B cell (primary cell): ENCODE data around the gene RNASE4. TPM values are rescaled to one million over a fixed set of nuclear protein-coding genes. Genes with fewer than 3 reads are reported as not detected.
A peak's percentile ranks its signal among the peaks of the same experiment; 100 is the strongest.

Experiments
- ATAC-seq: fragments of 200-7000 bp; cut with Tn5 transposase; one replicate; pipeline ENCODE4 v1.10.0; 2021; ENCODE audit warnings: low read depth, mild to moderate bottlenecking, moderate number of reproducible peaks, moderate library complexity
- CTCF ChIA-PET: fragments of 350-600 bp; sonication (Branson Sonifier 250); formaldehyde crosslinking; loops from one replicate; lab custom pipeline; 2021; ENCODE audit warnings: antibody characterized with exemption, inconsistent platforms; lab: Charles Lee
- POLR2A ChIA-PET: fragments of 350-600 bp; sonication (Branson Sonifier 250); formaldehyde crosslinking; loops from one replicate; lab custom pipeline; 2021; ENCODE audit warnings: antibody characterized with exemption; lab: Charles Lee
- DNase-seq: peaks from one replicate; pipeline ENCODE4 v3.0.0; 2013
- H2AFZ ChIP-seq: 2 replicates; pipeline ENCODE4 v1.6.1; 2012; ENCODE audit warnings: mild to moderate bottlenecking, low read depth, low read length; ENCODE audit not compliant: insufficient read depth, poor library complexity, severe bottlenecking
- H3K27ac ChIP-seq, 2 donors: 1 replicate in 1 of 2; 2 replicates in 1 of 2; pipeline ENCODE4 v1.5.1; 2012 to 2013; ENCODE audit warnings: low read length in 2 of 2, mild to moderate bottlenecking in 2 of 2, moderate library complexity in 1 of 2
- H3K27me3 ChIP-seq, 4 experiments: fragments of 200-600 bp in 1 of 4; sonication (generic) in 1 of 4; replicated peaks in 1 of 4; 1 replicate in 2 of 4; 2 replicates in 2 of 4; pipeline versions ENCODE4 v1.6.1 to v1.7.0; 2013 to 2016; ENCODE audit warnings: low read length in 3 of 4, mild to moderate bottlenecking in 2 of 4, mixed read lengths in 1 of 4, moderate library complexity in 1 of 4; ENCODE audit not compliant: insufficient read depth in 4 of 4, control insufficient read depth in 3 of 4; ENCODE audit errors: control extremely low read depth in 1 of 4
- H3K36me3 ChIP-seq, 2 experiments: replicated peaks in 1 of 2; 1 replicate in 1 of 2; 2 replicates in 1 of 2; pipeline versions ENCODE4 v1.6.1 to v1.7.1; 2013; ENCODE audit warnings: low read length in 1 of 2; ENCODE audit not compliant: insufficient read depth in 2 of 2, control insufficient read depth in 1 of 2; ENCODE audit errors: control extremely low read depth in 1 of 2, extremely low read depth in 1 of 2
- H3K4me1 ChIP-seq, 2 donors: fragments of 200-600 bp in 1 of 2; sonication (generic) in 1 of 2; 1 replicate in 1 of 2; 2 replicates in 1 of 2; pipeline versions ENCODE4 v1.5.1 to v1.6.1; 2013 to 2017; ENCODE audit warnings: low read length in 2 of 2; ENCODE audit not compliant: control insufficient read depth in 2 of 2, insufficient read depth in 2 of 2
- H3K4me2 ChIP-seq: replicated peaks from 2 replicates; pipeline ENCODE3; 2012; ENCODE audit warnings: mild to moderate bottlenecking, low read depth, low read length; ENCODE audit not compliant: poor library complexity, severe bottlenecking
- H3K4me3 ChIP-seq, 5 experiments: fragments of 200-600 bp in 1 of 5; sonication (generic) in 1 of 5; 1 replicate in 3 of 5; 2 replicates in 2 of 5; pipeline versions ENCODE4 v1.5.1 to v1.7.0; 2011 to 2016; ENCODE audit warnings: low read length in 4 of 5, mild to moderate bottlenecking in 4 of 5, low read depth in 2 of 5, control low read depth in 1 of 5, moderate library complexity in 1 of 5; ENCODE audit not compliant: insufficient read depth in 1 of 5; ENCODE audit errors: control extremely low read depth in 1 of 5, extremely low read depth in 1 of 5
- H3K79me2 ChIP-seq: fragments of 200-600 bp; sonication (generic); one replicate; pipeline ENCODE4 v1.6.0; 2016; ENCODE audit warnings: low read length; ENCODE audit not compliant: control insufficient read depth, insufficient read depth
- H3K9ac ChIP-seq: fragments of 200-600 bp; sonication (generic); 2 replicates; pipeline ENCODE4 v1.6.1; 2017; ENCODE audit warnings: mild to moderate bottlenecking, low read length, moderate library complexity
- H3K9me3 ChIP-seq, 3 donors: one replicate each; pipeline versions ENCODE4 v1.6.1 to v1.7.1; 2013; ENCODE audit warnings: low read length in 2 of 3; ENCODE audit not compliant: control insufficient read depth in 2 of 3, insufficient read depth in 1 of 3; ENCODE audit errors: control extremely low read depth in 1 of 3
- H4K20me1 ChIP-seq: 2 replicates; pipeline ENCODE4 v1.6.0; 2012; ENCODE audit warnings: mild to moderate bottlenecking, low read length; ENCODE audit not compliant: insufficient read depth, control insufficient read depth, poor library complexity, severe bottlenecking
- H3K27ac Mint-ChIP-seq: one replicate; pipeline ENCODE4 v1.8.0; 2021; ENCODE audit warnings: mixed read lengths
- H3K27me3 Mint-ChIP-seq: one replicate; pipeline ENCODE4 v1.8.0; 2021; ENCODE audit warnings: mixed read lengths
- H3K4me1 Mint-ChIP-seq: one replicate; pipeline ENCODE4 v1.8.0; 2021; ENCODE audit warnings: mixed read lengths
- H3K4me3 Mint-ChIP-seq: one replicate; pipeline ENCODE4 v1.8.0; 2021; ENCODE audit warnings: mixed read lengths
- H3K9me3 Mint-ChIP-seq: one replicate; pipeline ENCODE4 v1.8.0; 2022; ENCODE audit warnings: mixed read lengths; ENCODE audit not compliant: insufficient read depth
- EZH2 ChIP-seq: IDR thresholded peaks from 2 replicates; pipeline ENCODE4 v1.6.1; 2012; ENCODE audit warnings: borderline replicate concordance, low read depth, mild to moderate bottlenecking, moderate library complexity, low read length; ENCODE audit not compliant: insufficient read depth, poor library complexity, severe bottlenecking
- WGBS: methylation state at CpG from one replicate; pipeline ENCODE4 v1.1.5; 2013; ENCODE audit warnings: missing lambda C conversion rate; ENCODE audit not compliant: insufficient coverage; 5-methylcytosine and 5-hydroxymethylcytosine counted together
- intact Hi-C: fragments of 100-400 bp; cut with micrococcal nuclease; formaldehyde crosslinking; loops from one replicate; pipeline ENCODE4 v1.10.0; 2022
- polyA plus RNA-seq: library from polyadenylated mRNA; depleted of rRNA; stranded (reverse); fragments of >200 nt; gene quantifications from 2 replicates; pipeline ENCODE4 v1.2.3, GENCODE V29; 2012
- total RNA-seq, 2 donors: library from RNA; stranded (reverse); fragments of 120-200 nt in 1 of 2; gene quantifications; 1 replicate in 1 of 2; 2 replicates in 1 of 2; pipeline versions ENCODE4 v1.2.3 to v1.2.4, GENCODE V29; 2013 to 2022
- TF ChIP-seq, protein P1 (sequence below): fragments of 200-600 bp; IDR thresholded peaks from one replicate; pipeline ENCODE4 v1.8.0; 2022; ENCODE audit warnings: antibody characterized with exemption, mild to moderate bottlenecking

Gene RNASE4
- total and polyA plus RNA-seq, 2 donors (not counting 1 experiment from before 2014, with no cell fraction given): 1.8 TPM

DNA sequence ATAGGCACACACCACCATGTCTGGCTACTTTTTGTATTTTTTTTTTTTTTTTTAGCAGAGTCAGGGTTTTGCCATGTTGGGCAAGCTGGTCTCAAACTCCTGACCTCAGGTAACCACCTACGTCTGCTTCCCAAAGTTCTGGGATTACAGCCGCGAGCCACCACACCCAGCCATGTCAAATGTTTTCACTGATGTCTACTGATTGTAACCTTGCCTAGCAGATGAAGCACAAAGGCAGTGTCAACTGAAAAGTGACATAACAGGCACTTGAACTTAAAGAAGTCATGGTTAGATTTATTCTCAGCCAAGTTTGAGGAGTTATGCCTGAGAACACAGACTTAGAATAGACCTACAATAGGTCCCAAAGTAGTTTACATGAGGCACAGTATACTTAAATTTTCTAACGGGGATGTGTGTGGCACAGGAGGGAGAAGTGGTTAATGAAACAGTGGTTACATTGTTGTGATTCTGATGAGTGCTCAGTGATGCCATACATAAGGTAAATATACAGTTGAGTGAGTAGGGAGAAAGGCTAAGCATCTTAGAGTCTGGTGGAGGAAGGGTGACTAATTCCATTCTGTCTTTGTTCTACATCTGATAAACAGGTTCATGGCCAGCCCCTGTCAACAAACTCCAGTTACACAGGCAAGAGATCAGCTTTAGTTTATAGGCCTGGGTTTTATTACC lies 12.6 kb upstream of the RNASE4 start:
- POLR2A ChIA-PET: no interaction called here
- Histone ChIP-seq H3K27ac (no peak overlapping the region), H4K20me1 (no peaks in the 10 kb centered on the region), H3K36me3 (no peaks in the 10 kb centered on the region), H3K9me3 (peaks cover 0 to 4% (median 0%) of the 10 kb centered on the region in 3 donors), H3K27me3 (no peaks in the 10 kb centered on the region), H3K4me3 (no peak overlapping the region), H3K79me2 (peaks cover 6% of the 10 kb centered on the region), H2AFZ (no peak overlapping the region), H3K9ac (no peak overlapping the region), H3K4me2 (no peak overlapping the region), H3K4me1 (peaks cover 36 to 39% of the 10 kb centered on the region in 2 donors)
- peak overlapping the region; percentile 59 for H3K27ac Mint-ChIP-seq
- intact Hi-C loops: no loop called here
- 100% methylated on average over 3 of the region's 4 CpGs for WGBS
- no peaks in the 10 kb centered on the region for H3K9me3 Mint-ChIP-seq
- H3K27me3 Mint-ChIP-seq: no peaks in the 10 kb centered on the region
- ATAC-seq (peak; percentile 28), DNase-seq (no peak)
- TF ChIP-seq EZH2: no peak
- TF ChIP-seq, protein P1, sequence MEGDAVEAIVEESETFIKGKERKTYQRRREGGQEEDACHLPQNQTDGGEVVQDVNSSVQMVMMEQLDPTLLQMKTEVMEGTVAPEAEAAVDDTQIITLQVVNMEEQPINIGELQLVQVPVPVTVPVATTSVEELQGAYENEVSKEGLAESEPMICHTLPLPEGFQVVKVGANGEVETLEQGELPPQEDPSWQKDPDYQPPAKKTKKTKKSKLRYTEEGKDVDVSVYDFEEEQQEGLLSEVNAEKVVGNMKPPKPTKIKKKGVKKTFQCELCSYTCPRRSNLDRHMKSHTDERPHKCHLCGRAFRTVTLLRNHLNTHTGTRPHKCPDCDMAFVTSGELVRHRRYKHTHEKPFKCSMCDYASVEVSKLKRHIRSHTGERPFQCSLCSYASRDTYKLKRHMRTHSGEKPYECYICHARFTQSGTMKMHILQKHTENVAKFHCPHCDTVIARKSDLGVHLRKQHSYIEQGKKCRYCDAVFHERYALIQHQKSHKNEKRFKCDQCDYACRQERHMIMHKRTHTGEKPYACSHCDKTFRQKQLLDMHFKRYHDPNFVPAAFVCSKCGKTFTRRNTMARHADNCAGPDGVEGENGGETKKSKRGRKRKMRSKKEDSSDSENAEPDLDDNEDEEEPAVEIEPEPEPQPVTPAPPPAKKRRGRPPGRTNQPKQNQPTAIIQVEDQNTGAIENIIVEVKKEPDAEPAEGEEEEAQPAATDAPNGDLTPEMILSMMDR: no peak
- H3K4me1 Mint-ChIP-seq: peaks cover 46% of the 10 kb centered on the region
- CTCF ChIA-PET: interaction anchor here (1.2 to 8.4 kb wide), 4 partner anchors 9 to 299 kb away, joined by 3 to 104 read pairs (median 4); partner anchors contain the start of gene RNASE4
- peak overlapping the region; percentile 2 for H3K4me3 Mint-ChIP-seq

DNA sequence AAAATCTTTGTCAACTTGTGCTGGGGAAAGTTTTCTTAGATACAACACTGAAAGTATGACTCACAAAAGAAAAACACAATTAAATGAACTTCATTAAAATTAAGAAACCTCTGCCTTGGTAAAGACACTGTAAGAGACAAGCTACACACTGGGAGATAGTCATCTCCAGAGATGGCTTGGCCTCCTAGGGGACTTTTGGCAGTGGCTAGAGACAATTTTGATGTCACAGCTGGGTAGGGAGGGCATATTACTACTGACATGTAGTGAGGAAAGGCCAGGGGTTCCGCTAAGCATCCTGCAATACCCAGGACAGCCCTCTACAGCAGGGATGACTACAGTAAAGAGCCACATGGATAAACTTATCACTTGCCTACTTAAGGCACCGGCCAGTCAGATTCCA lies 8.7 kb upstream of the RNASE4 start:
- no peak for ATAC-seq
- Mint-ChIP-seq H3K9me3 (no peaks in the 10 kb centered on the region), H3K27me3 (no peaks in the 10 kb centered on the region), H3K27ac (no peak overlapping the region), H3K4me3 (no peak overlapping the region), H3K4me1 (peaks cover 28% of the 10 kb centered on the region)
- Histone ChIP-seq H3K4me1 (peaks cover 24 to 27% of the 10 kb centered on the region in 2 donors), H3K79me2 (peaks cover 6% of the 10 kb centered on the region), H3K4me2 (no peak overlapping the region), H4K20me1 (no peaks in the 10 kb centered on the region), H3K27me3 (no peaks in the 10 kb centered on the region), H2AFZ (no peak overlapping the region), H3K36me3 (no peaks in the 10 kb centered on the region), H3K27ac (no peak overlapping the region), H3K9ac (no peak overlapping the region), H3K4me3 (no peak overlapping the region), H3K9me3 (no peaks in the 10 kb centered on the region)
- no peak for DNase-seq
- TF ChIP-seq, protein P1: no peak
- no peak for TF ChIP-seq EZH2
- intact Hi-C loops: no loop called here
- ChIA-PET POLR2A (no interaction called here), CTCF (interaction anchor here (0.9 to 2.8 kb wide), 4 partner anchors 10 to 295 kb away, joined by 3 to 17 read pairs (median 5); no protein-coding TSS in a partner anchor)
- 100% methylated on average over 1 of the region's 2 CpGs for WGBS
